WTC11 (cell line): ENCODE data around the gene NPAS3. TPM values are rescaled to one million over a fixed set of nuclear protein-coding genes. Genes with fewer than 3 reads are reported as not detected.

Source experiments
- ATAC-seq: fragments of 200-7000 bp; cut with Tn5 transposase; 2 replicates; pipeline ENCODE4 v1.10.0; 2021; ENCODE audit warnings: mild to moderate bottlenecking, moderate library complexity
- Bru-seq: library from RNA; stranded (reverse); fragments of 400-500 nt; gene quantifications from one replicate; lab custom pipeline; 2021; lab: Mats Ljungman, UMichigan
- CTCF ChIA-PET: fragments of 300-600 bp; sonication (Branson Sonifier 250); formaldehyde crosslinking; loops from one replicate; lab custom pipeline; 2021; ENCODE audit warnings: antibody characterized with exemption; lab: Charles Lee
- POLR2A ChIA-PET: fragments of 350-600 bp; sonication (Branson Sonifier 250); formaldehyde crosslinking; loops from one replicate; lab custom pipeline; 2021; ENCODE audit warnings: antibody characterized with exemption; lab: Charles Lee
- DNase-seq: peaks from one replicate; pipeline ENCODE4 v3.0.0; 2021; ENCODE audit warnings: low spot score
- H3K27ac Mint-ChIP-seq: 2 replicates; pipeline ENCODE4 v1.8.0; 2021; ENCODE audit warnings: mixed read lengths
- H3K27me3 Mint-ChIP-seq: 2 replicates; pipeline ENCODE4 v1.8.0; 2021; ENCODE audit warnings: low read depth, mild to moderate bottlenecking, moderate library complexity, mixed read lengths
- H3K36me3 Mint-ChIP-seq: 2 replicates; pipeline ENCODE4 v1.8.0; 2021; ENCODE audit warnings: mixed read lengths
- H3K4me1 Mint-ChIP-seq: 2 replicates; pipeline ENCODE4 v1.8.0; 2022; ENCODE audit warnings: mixed read lengths
- H3K4me3 Mint-ChIP-seq: 2 replicates; pipeline ENCODE4 v1.8.0; 2021; ENCODE audit warnings: mild to moderate bottlenecking, moderate library complexity, mixed read lengths
- H3K9me3 Mint-ChIP-seq: 2 replicates; pipeline ENCODE4 v1.8.0; 2021; ENCODE audit warnings: mixed read lengths
- CBFB ChIP-seq: sonication (generic); formaldehyde crosslinking; IDR thresholded peaks from 2 replicates; pipeline ENCODE4 v1.8.1; 2022; ENCODE audit warnings: mild to moderate bottlenecking, low read depth, missing genetic modification reagents
- CDX4 ChIP-seq: fragments of 250-450 bp; sonication (Bioruptor Pico); IDR thresholded peaks from 2 replicates; pipeline ENCODE4 v1.9.0; 2021; ENCODE audit warnings: moderate library complexity, mild to moderate bottlenecking, inconsistent platforms, borderline replicate concordance
- CREM ChIP-seq: sonication (generic); formaldehyde crosslinking; IDR thresholded peaks from 2 replicates; pipeline ENCODE4 v1.8.1; 2022; ENCODE audit warnings: mild to moderate bottlenecking, missing genetic modification reagents, moderate library complexity
- EMX1 ChIP-seq: fragments of 250-450 bp; sonication (Bioruptor Pico); IDR thresholded peaks from 2 replicates; pipeline ENCODE4 v1.8.0; 2021; ENCODE audit warnings: mild to moderate bottlenecking
- ESRRA ChIP-seq: sonication (generic); formaldehyde crosslinking; IDR thresholded peaks from 2 replicates; pipeline ENCODE4 v1.8.1; 2022; ENCODE audit warnings: mild to moderate bottlenecking, missing genetic modification reagents, borderline replicate concordance
- FOXP4 ChIP-seq: sonication (generic); formaldehyde crosslinking; IDR thresholded peaks from 2 replicates; pipeline ENCODE4 v1.8.0; 2022; ENCODE audit warnings: mild to moderate bottlenecking, missing genetic modification reagents
- GRHL2 ChIP-seq: fragments of 250-450 bp; sonication (Bioruptor Pico); IDR thresholded peaks from 2 replicates; pipeline ENCODE4 v1.8.0; 2022; ENCODE audit warnings: mild to moderate bottlenecking, moderate library complexity; ENCODE audit not compliant: insufficient replicate concordance, severe bottlenecking
- IRF1 ChIP-seq: sonication (generic); formaldehyde crosslinking; IDR thresholded peaks from 2 replicates; pipeline ENCODE4 v1.8.0; 2023; ENCODE audit warnings: missing genetic modification reagents
- MYBL2 ChIP-seq: sonication (generic); formaldehyde crosslinking; IDR thresholded peaks from 2 replicates; pipeline ENCODE4 v1.8.1; 2023; ENCODE audit warnings: mild to moderate bottlenecking, moderate library complexity, missing genetic modification reagents
- NR1H2 ChIP-seq: sonication (generic); formaldehyde crosslinking; IDR thresholded peaks from 2 replicates; pipeline ENCODE4 v1.9.0; 2021; ENCODE audit warnings: mild to moderate bottlenecking, moderate library complexity, missing genetic modification reagents
- SMAD4 ChIP-seq: sonication (generic); formaldehyde crosslinking; IDR thresholded peaks from 2 replicates; pipeline ENCODE4 v1.8.0; 2022; ENCODE audit warnings: mild to moderate bottlenecking, missing genetic modification reagents
- STAT6 ChIP-seq: sonication (generic); formaldehyde crosslinking; conservative IDR thresholded peaks from 2 replicates; pipeline ENCODE4 v1.8.1; 2023; ENCODE audit warnings: mild to moderate bottlenecking, low read depth, missing genetic modification reagents, moderate library complexity
- TCF7 ChIP-seq: sonication (generic); formaldehyde crosslinking; IDR thresholded peaks from 2 replicates; pipeline ENCODE4 v1.8.0; 2022; ENCODE audit warnings: mild to moderate bottlenecking, low read depth, missing genetic modification reagents, moderate library complexity
- USF1 ChIP-seq: sonication (generic); formaldehyde crosslinking; IDR thresholded peaks from 2 replicates; pipeline ENCODE4 v1.8.0; 2022; ENCODE audit warnings: mild to moderate bottlenecking, missing genetic modification reagents
- ZNF281 ChIP-seq: sonication (generic); formaldehyde crosslinking; IDR thresholded peaks from 2 replicates; pipeline ENCODE4 v1.8.0; 2023; ENCODE audit warnings: mild to moderate bottlenecking, missing genetic modification reagents
- ZNF317 ChIP-seq: sonication (generic); formaldehyde crosslinking; IDR thresholded peaks from 2 replicates; pipeline ENCODE4 v1.8.1; 2023; ENCODE audit warnings: low read depth, mild to moderate bottlenecking, moderate library complexity, missing genetic modification reagents, borderline replicate concordance
- ZNF425 ChIP-seq: fragments of 250-450 bp; sonication (Bioruptor Pico); conservative IDR thresholded peaks from 2 replicates; pipeline ENCODE4 v1.9.0; 2021; ENCODE audit warnings: mild to moderate bottlenecking
- ZSCAN18 ChIP-seq: fragments of 250-450 bp; sonication (Bioruptor Pico); IDR thresholded peaks from 2 replicates; pipeline ENCODE4 v2.1.2; 2022; ENCODE audit warnings: mild to moderate bottlenecking, moderate library complexity
- long read RNA-seq, 3 experiments: library from RNA in 1 of 3; library from capped mRNA in 1 of 3; library from polyadenylated mRNA in 1 of 3; unstranded in 2 of 3; stranded (forward) in 1 of 3; transcript quantifications; one replicate each; pipeline ENCODE4 v2.0.0, GENCODE V29; 2021
- total RNA-seq: library from RNA; stranded (reverse); gene quantifications from 3 replicates; pipeline ENCODE4 v1.2.3, GENCODE V29; 2021

NPAS3 gene
- total RNA-seq (1.8 to 3.2 TPM (median 1.8 TPM) in 3 replicates), Bru-seq, nascent RNA (percentile 56 among the genes with signal in this experiment)
- long read RNA-seq, experiment 1, partial matches to known transcripts, result 0 of 12 reads
- long read RNA-seq, experiment 1, other reads (novel, unspliced or antisense), result 12 of 12 reads
- long read RNA-seq, experiment 2, partial matches to known transcripts, result 2 of 6 reads
- long read RNA-seq, experiment 2, other reads (novel, unspliced or antisense), result 4 of 6 reads
- long read RNA-seq, experiment 3, result 0 reads

- DNase-seq (no peak), ATAC-seq (no peak)
- peaks cover 55% of the 10 kb centered on the region for H3K27me3 Mint-ChIP-seq
- peaks cover 43% of the 10 kb centered on the region for H3K4me1 Mint-ChIP-seq
- H3K27ac Mint-ChIP-seq, result peak within 1 kb of the TSS; percentile 74; the same call in 1 of the 2 replicates
- H3K9me3 Mint-ChIP-seq, result no peaks in the 10 kb centered on the region
- no peak for TF ChIP-seq MYBL2 (CRISPR knock-in tag)
- no peak for TF ChIP-seq TCF7
- TF ChIP-seq CREM (CRISPR knock-in tag), result no peak
- TF ChIP-seq ESRRA (CRISPR knock-in tag), result no peak
- TF ChIP-seq EMX1 (CRISPR knock-in tag), result no peak
- no peak for TF ChIP-seq CBFB (CRISPR knock-in tag)
- no peak for TF ChIP-seq NR1H2 (CRISPR knock-in tag)
- no peak for TF ChIP-seq ZSCAN18
- TF ChIP-seq FOXP4 (CRISPR knock-in tag), result no peak
- TF ChIP-seq ZNF425, result no peak
- TF ChIP-seq ZNF281 (CRISPR knock-in tag), result no peak
- no peak for TF ChIP-seq SMAD4
- ChIA-PET POLR2A (no interaction called here), CTCF (interaction anchor here (0.7 kb wide), 1 partner anchor 196 kb away, joined by 3 read pairs; no protein-coding TSS in a partner anchor)
- no peaks in the 10 kb centered on the region for H3K36me3 Mint-ChIP-seq
- H3K4me3 Mint-ChIP-seq, result peak within 1 kb of the TSS; percentile 94
Measured at GRCh38 chr14:32938719-32939253, at the start of gene NPAS3. Gene NPAS3, plus strand, starts transcription at chr14:32938879.

GRCh38 chr14:32896979-32897697, 41.5 kb upstream of the NPAS3 start:
- Mint-ChIP-seq H3K27me3 (no peaks in the 10 kb centered on the region), H3K4me3 (no peak overlapping the region), H3K9me3 (no peaks in the 10 kb centered on the region), H3K36me3 (no peaks in the 10 kb centered on the region), H3K27ac (no peak overlapping the region; the same call in 1 of the 2 replicates), H3K4me1 (peaks cover 11% of the 10 kb centered on the region)
- DNase-seq (no peak), ATAC-seq (no peak)
- ChIA-PET POLR2A (no interaction called here), CTCF (no interaction called here)
- TF ChIP-seq IRF1, result no peak
- TF ChIP-seq ZNF317, result no peak
- TF ChIP-seq ESRRA (CRISPR knock-in tag), result no peak
- TF ChIP-seq STAT6 (CRISPR knock-in tag), result no peak
- TF ChIP-seq CDX4, result no peak
- no peak for TF ChIP-seq GRHL2 (CRISPR knock-in tag)
- no peak for TF ChIP-seq USF1
